Renal pelvis (tissue), 4 donors: ENCODE measurements around the gene AGPAT3. TPM values are rescaled to one million over a fixed set of nuclear protein-coding genes. Genes with fewer than 3 reads are reported as not detected.
A peak's percentile ranks its signal among the peaks of the same experiment; 100 is the strongest.

Experiments used
- DNase-seq: peaks from one replicate; pipeline ENCODE4 v3.0.0-alpha.2; 2013
- polyA plus RNA-seq, 3 donors: library from polyadenylated mRNA; unstranded; fragments of 120-200 nt; gene quantifications; one replicate each; pipeline ENCODE4 v1.2.1, GENCODE V29; 2013; ENCODE audit not compliant: insufficient read length in 3 of 3

Gene AGPAT3
- polyA plus RNA-seq, 3 donors, result 55.4 to 73.9 (median 73.1) TPM

GRCh38 chr21:43951911-43952703, 87.1 kb downstream of the AGPAT3 start:
- DNase-seq, result no peak

GRCh38 chr21:43953021-43953420, 88.0 kb downstream of the AGPAT3 start:
- no peak for DNase-seq

- no peak for DNase-seq
These were observed 89.0 kb downstream of the AGPAT3 start for GRCh38 chr21:43954042-43954441.

- no peak for DNase-seq
These were observed 89.9 kb downstream of the AGPAT3 start for GRCh38 chr21:43954896-43955295.

GRCh38 chr21:43956019-43956669, 91.1 kb downstream of the AGPAT3 start:
- peak; percentile 74 for DNase-seq

GRCh38 chr21:43956670-43957035, 91.6 kb downstream of the AGPAT3 start:
- peak; percentile 57 for DNase-seq

- DNase-seq, result no peak
These were observed 92.1 kb downstream of the AGPAT3 start for GRCh38 chr21:43957128-43957571.

GRCh38 chr21:43957611-43958362, 92.8 kb downstream of the AGPAT3 start:
- peak; percentile 74 for DNase-seq

- DNase-seq, result no peak
These were observed 93.5 kb downstream of the AGPAT3 start for GRCh38 chr21:43958364-43959158.

- no peak for DNase-seq
These were observed 94.5 kb downstream of the AGPAT3 start for GRCh38 chr21:43959231-43960116.

GRCh38 chr21:43961382-43961909, 96.4 kb downstream of the AGPAT3 start:
- no peak for DNase-seq

- DNase-seq, result no peak
These were observed 101.0 kb downstream of the AGPAT3 start for GRCh38 chr21:43965911-43966585.

GRCh38 chr21:43966946-43967512, 102.0 kb downstream of the AGPAT3 start:
- no peak for DNase-seq

- no peak for DNase-seq
These were observed 103.0 kb downstream of the AGPAT3 start for GRCh38 chr21:43967981-43968380.

GRCh38 chr21:43968410-43969114, 103.5 kb downstream of the AGPAT3 start:
- no peak for DNase-seq

GRCh38 chr21:43969115-43969444, 104.1 kb downstream of the AGPAT3 start:
- no peak for DNase-seq

- no peak for DNase-seq
These were observed 105.5 kb downstream of the AGPAT3 start for GRCh38 chr21:43970551-43970950.

GRCh38 chr21:43971201-43971991, 106.4 kb downstream of the AGPAT3 start:
- DNase-seq, result peak; percentile 43
